ENCODE results near the gene POLR2F. TPM values are rescaled to one million over a fixed set of nuclear protein-coding genes. Genes with fewer than 3 reads are reported as not detected.

The POLR2F gene
- total RNA-seq, 4 donors from 2014 or later = 31.5 to 63.8 (median 43.3) TPM

DNA sequence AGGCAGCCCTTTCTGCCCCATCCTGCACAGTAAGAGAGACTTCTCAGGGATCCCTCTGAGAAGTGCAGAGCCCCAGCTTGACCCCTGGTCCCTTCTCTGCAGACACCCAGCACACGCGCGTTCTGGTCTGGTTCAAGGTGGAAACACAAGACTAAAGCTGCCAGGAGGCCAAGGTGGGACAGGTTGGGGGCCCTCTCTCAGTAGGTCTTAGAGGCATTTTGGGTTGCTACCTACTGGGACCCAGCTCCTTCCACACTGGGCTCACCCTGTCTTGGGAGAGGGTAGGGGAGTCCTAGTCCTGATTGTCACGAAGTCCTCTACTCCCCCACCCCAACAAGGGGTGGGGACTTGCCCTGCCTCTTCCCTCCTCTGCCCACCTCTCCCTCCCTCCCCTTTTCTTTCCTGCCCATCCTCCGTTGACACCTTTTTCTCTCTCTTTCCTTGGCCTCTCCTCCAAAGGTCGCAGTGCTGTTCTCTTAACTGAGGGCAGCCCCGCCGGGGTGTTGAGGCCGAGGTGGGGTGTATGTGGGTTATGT lies 31.6 kb downstream of the POLR2F start:
- Histone ChIP-seq H3K27me3 (no peaks in the 10 kb centered on the region), H3K27ac (no peak overlapping the region), H3K4me1 (no peaks in the 10 kb centered on the region), H3K4me3 (no peak overlapping the region), H3K9me3 (no peaks in the 10 kb centered on the region), H3K36me3 (no peaks in the 10 kb centered on the region)
- TF ChIP-seq, protein P1, sequence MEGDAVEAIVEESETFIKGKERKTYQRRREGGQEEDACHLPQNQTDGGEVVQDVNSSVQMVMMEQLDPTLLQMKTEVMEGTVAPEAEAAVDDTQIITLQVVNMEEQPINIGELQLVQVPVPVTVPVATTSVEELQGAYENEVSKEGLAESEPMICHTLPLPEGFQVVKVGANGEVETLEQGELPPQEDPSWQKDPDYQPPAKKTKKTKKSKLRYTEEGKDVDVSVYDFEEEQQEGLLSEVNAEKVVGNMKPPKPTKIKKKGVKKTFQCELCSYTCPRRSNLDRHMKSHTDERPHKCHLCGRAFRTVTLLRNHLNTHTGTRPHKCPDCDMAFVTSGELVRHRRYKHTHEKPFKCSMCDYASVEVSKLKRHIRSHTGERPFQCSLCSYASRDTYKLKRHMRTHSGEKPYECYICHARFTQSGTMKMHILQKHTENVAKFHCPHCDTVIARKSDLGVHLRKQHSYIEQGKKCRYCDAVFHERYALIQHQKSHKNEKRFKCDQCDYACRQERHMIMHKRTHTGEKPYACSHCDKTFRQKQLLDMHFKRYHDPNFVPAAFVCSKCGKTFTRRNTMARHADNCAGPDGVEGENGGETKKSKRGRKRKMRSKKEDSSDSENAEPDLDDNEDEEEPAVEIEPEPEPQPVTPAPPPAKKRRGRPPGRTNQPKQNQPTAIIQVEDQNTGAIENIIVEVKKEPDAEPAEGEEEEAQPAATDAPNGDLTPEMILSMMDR (IDR thresholded peaks at IDR 0.05) = no peak
- no peak for TF ChIP-seq POLR2A (IDR thresholded peaks at IDR 0.05)
- intact Hi-C loops (cut with DNase I; ENCODE audit: low total_unique reads) = no loop called here
- no peak for DNase-seq

GRCh38 chr22:37985751-37986281 lies 32.3 kb downstream of the POLR2F start:
- no peak for DNase-seq
- no peak overlapping the region for H3K4me3 ChIP-seq
- no peaks in the 10 kb centered on the region for H3K27me3 ChIP-seq
- intact Hi-C loops (cut with DNase I; ENCODE audit: low total_unique reads) = no loop called here
- no peaks in the 10 kb centered on the region for H3K36me3 ChIP-seq
- no peak overlapping the region for H3K27ac ChIP-seq
- no peaks in the 10 kb centered on the region for H3K9me3 ChIP-seq
- TF ChIP-seq POLR2A (IDR thresholded peaks at IDR 0.05) = no peak
- TF ChIP-seq, protein P1 (IDR thresholded peaks at IDR 0.05) = no peak
- no peaks in the 10 kb centered on the region for H3K4me1 ChIP-seq

GRCh38 chr22:37986371-37986770 lies 32.9 kb downstream of the POLR2F start:
- H3K4me3 ChIP-seq = no peak overlapping the region
- no peak for DNase-seq

DNA sequence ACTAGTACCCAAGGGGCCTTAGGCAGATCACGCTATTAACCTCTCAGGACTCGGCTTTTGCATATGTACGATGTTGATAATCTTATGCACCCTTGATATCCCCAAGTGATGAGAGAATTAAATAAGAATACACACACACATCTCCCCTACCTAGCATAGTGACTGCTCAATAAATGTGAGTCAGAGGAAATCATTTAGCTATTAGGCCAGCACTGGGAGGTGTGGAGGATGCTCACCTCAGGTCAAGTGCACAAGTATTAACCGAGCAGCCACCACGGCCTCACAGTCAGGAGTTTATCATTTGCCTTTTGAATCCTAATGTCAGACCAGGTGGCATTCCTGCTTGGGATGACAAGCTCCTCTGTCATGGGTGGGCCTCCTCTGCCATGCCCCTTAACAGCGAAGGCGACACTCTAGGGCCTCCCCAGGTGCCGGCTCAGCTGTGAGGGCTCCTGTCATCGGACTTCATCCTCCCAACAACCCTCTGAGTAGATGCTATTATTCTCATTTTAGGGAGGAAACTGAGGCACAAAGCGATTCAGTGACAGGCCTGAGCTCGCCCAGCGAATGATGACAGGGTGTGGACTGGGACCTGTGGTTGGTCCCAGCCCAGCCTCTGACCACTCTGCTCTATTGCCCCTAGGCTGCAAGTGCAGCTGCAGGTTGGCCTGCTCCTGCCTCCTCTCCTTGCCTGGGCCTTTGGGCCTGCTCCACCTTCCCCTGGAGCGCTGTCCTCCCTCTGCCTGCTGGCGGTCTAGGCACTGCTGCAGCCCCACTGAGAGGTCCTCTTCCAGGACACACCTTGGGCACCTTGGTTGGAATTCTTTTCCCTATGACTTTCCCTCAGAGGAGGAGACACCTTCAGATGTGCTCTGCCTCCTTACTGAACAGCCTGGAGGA lies 35.9 kb downstream of the POLR2F start:
- Histone ChIP-seq H3K4me3 (no peak overlapping the region), H3K9me3 (no peaks in the 10 kb centered on the region), H3K27ac (no peak overlapping the region), H3K27me3 (no peaks in the 10 kb centered on the region), H3K4me1 (no peaks in the 10 kb centered on the region), H3K36me3 (no peaks in the 10 kb centered on the region)
- intact Hi-C loops (cut with DNase I; ENCODE audit: low total_unique reads) = no loop called here
- TF ChIP-seq POLR2A (IDR thresholded peaks at IDR 0.05) = no peak
- TF ChIP-seq, protein P1 (IDR thresholded peaks at IDR 0.05) = no peak
- DNase-seq = no peak

More at GRCh38 chr22:37986371-37986770, 32.9 kb downstream of the POLR2F start:
- no peak for TF ChIP-seq POLR2A (IDR thresholded peaks at IDR 0.05)
- TF ChIP-seq, protein P1 (IDR thresholded peaks at IDR 0.05) = no peak
- H3K4me1 ChIP-seq = no peaks in the 10 kb centered on the region
- no peaks in the 10 kb centered on the region for H3K36me3 ChIP-seq
- no peak overlapping the region for H3K27ac ChIP-seq
- intact Hi-C loops (cut with DNase I; ENCODE audit: low total_unique reads) = no loop called here
- H3K9me3 ChIP-seq = no peaks in the 10 kb centered on the region
- no peaks in the 10 kb centered on the region for H3K27me3 ChIP-seq

DNA sequence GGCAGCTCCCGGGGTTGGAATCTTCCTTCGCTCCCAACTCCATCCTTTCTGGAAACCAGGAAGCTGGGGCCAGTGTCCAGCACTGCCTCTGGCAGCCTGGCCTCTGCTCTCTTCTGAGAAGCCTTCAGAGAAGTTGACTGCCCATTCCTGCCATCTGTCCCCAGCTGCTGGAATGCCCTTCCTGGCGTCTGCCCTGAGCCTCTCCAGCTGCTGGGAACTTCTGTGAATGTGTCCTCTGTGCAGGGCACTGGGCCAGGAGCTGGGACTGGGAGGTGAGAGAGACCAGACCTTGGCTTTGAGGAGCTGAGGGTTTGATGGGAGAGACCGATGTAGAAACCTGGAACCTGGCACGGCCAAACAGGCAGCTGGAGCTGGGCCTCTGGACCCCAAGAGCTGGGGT lies 36.8 kb downstream of the POLR2F start:
- H3K27me3 ChIP-seq = no peaks in the 10 kb centered on the region
- intact Hi-C loops (cut with DNase I; ENCODE audit: low total_unique reads) = no loop called here
- H3K36me3 ChIP-seq = no peaks in the 10 kb centered on the region
- no peak for DNase-seq
- H3K9me3 ChIP-seq = no peaks in the 10 kb centered on the region
- H3K4me3 ChIP-seq = no peak overlapping the region
- no peaks in the 10 kb centered on the region for H3K4me1 ChIP-seq
- no peak for TF ChIP-seq POLR2A (IDR thresholded peaks at IDR 0.05)
- TF ChIP-seq, protein P1 (IDR thresholded peaks at IDR 0.05) = no peak
- no peak overlapping the region for H3K27ac ChIP-seq
